Raji (cell line): ENCODE measurements around the gene RCE1.

ENCODE experiments used
- POLR2A ChIP-seq: IDR thresholded peaks from 2 replicates; pipeline ENCODE4 v1.6.1; 2011; ENCODE audit warnings: low read depth, low read length, control low read depth; ENCODE audit not compliant: insufficient read depth

Gene RCE1

GRCh38 chr11:66842896-66843775 is at the start of gene RCE1:
TSS of gene RCE1 (plus strand) at chr11:66843441. CDS start at chr11:66843456, 15 bp downstream.
- peak; percentile 94 for TF ChIP-seq POLR2A

GRCh38 chr11:66800720-66801428 is 42.4 kb upstream of the RCE1 start:
- TF ChIP-seq POLR2A = peak; percentile 35; the same call in 1 of the 2 replicates

- TF ChIP-seq POLR2A = no peak
Measured at GRCh38 chr11:66809592-66809991, 33.6 kb upstream of the RCE1 start.

GRCh38 chr11:66810576-66811185 is 32.6 kb upstream of the RCE1 start:
- TF ChIP-seq POLR2A = no peak

GRCh38 chr11:66814678-66815077 is 28.6 kb upstream of the RCE1 start:
- TF ChIP-seq POLR2A = no peak

- no peak for TF ChIP-seq POLR2A
Measured at GRCh38 chr11:66815646-66816045, 27.6 kb upstream of the RCE1 start.

GRCh38 chr11:66818231-66818955 is 24.8 kb upstream of the RCE1 start:
- TF ChIP-seq POLR2A = no peak

GRCh38 chr11:66820381-66820780 is 22.9 kb upstream of the RCE1 start:
- TF ChIP-seq POLR2A = no peak

- TF ChIP-seq POLR2A = no peak
Measured at GRCh38 chr11:66820901-66821300, 22.3 kb upstream of the RCE1 start.

GRCh38 chr11:66823700-66824099 is 19.5 kb upstream of the RCE1 start:
- TF ChIP-seq POLR2A = no peak

- no peak for TF ChIP-seq POLR2A
Measured at GRCh38 chr11:66834539-66834845, 8.7 kb upstream of the RCE1 start.

- TF ChIP-seq POLR2A = no peak
Measured at GRCh38 chr11:66834943-66835342, 8.3 kb upstream of the RCE1 start.

GRCh38 chr11:66835768-66836405 is 7.4 kb upstream of the RCE1 start:
- TF ChIP-seq POLR2A = no peak

GRCh38 chr11:66840317-66841091 is 2.7 kb upstream of the RCE1 start:
- peak; percentile 1; the same call in 1 of the 2 replicates for TF ChIP-seq POLR2A
